HepG2 (cell line): Measurements from ENCODE around the gene PLOD2. TPM values are rescaled to one million over a fixed set of nuclear protein-coding genes. Genes with fewer than 3 reads are reported as not detected.

Experiments used
- ATAC-seq: fragments of 200-7000 bp; cut with Tn5 transposase; 3 replicates; pipeline ENCODE4 v1.9.1; 2020; ENCODE audit warnings: mild to moderate bottlenecking, moderate library complexity
- BruUV-seq: library from RNA; stranded (reverse); fragments of 400-500 nt; replicated peaks from 2 replicates; lab custom pipeline; 2021; lab: Mats Ljungman, UMichigan
- CTCF ChIA-PET: fragments of 300-600 bp; formaldehyde crosslinking; extraction: SDS; loops from one replicate; lab custom pipeline; 2021; ENCODE audit warnings: low total read pairs, inconsistent platforms, low intra/inter-chr PET ratio; lab: Yijun Ruan, JAX
- POLR2A ChIA-PET: fragments of 350-600 bp; sonication (Branson Sonifier 250); formaldehyde crosslinking; loops from one replicate; lab custom pipeline; 2020; ENCODE audit warnings: antibody characterized with exemption, inconsistent platforms; lab: Yijun Ruan, JAX
- DNase-seq: peaks from one replicate; pipeline ENCODE4 v3.0.0-alpha.2; 2015; ENCODE audit warnings: low spot score
- FAIRE-seq: peaks from 3 replicates; lab custom pipeline; 2011; peaks lifted over from hg19 to GRCh38; lab: Jason Lieb, UNC
- H2AFZ ChIP-seq: one replicate; pipeline ENCODE4 v1.6.1; 2011; ENCODE audit warnings: low read length, inconsistent platforms
- H3K27ac ChIP-seq: fragments of 300-600 bp; 3 replicates; pipeline ENCODE4 v1.8.0; 2011; ENCODE audit warnings: mixed run types, mild to moderate bottlenecking, mixed read lengths, low read length, inconsistent platforms; ENCODE audit not compliant: insufficient read depth; ENCODE audit errors: extremely low read length
- H3K27me3 ChIP-seq, 2 experiments: fragments of 200-600 bp in 1 of 2; 2 replicates in 1 of 2; 3 replicates in 1 of 2; pipeline versions ENCODE4 v1.6.0 to v1.8.0; 2011; ENCODE audit warnings: low read length in 2 of 2, mild to moderate bottlenecking in 2 of 2, moderate library complexity in 2 of 2, inconsistent platforms in 1 of 2; ENCODE audit not compliant: insufficient read depth in 2 of 2, control insufficient read depth in 1 of 2
- H3K36me3 ChIP-seq, 2 experiments: fragments of 200-600 bp in 1 of 2; replicated peaks in 1 of 2; 2 replicates in 1 of 2; 3 replicates in 1 of 2; pipeline versions ENCODE4 v1.5.1 to v1.8.0; 2011; ENCODE audit warnings: low read length in 2 of 2, inconsistent platforms in 1 of 2; ENCODE audit not compliant: insufficient read depth in 2 of 2, control insufficient read depth in 1 of 2
- H3K4me1 ChIP-seq: 2 replicates; pipeline ENCODE4 v1.5.1; 2012; ENCODE audit warnings: low read length, inconsistent platforms; ENCODE audit not compliant: insufficient read depth
- H3K4me2 ChIP-seq: 2 replicates; pipeline ENCODE4 v1.6.0; 2011; ENCODE audit warnings: low read depth, low read length, inconsistent platforms
- H3K4me3 ChIP-seq, 3 experiments: fragments of 200-600 bp in 1 of 3; sonication (generic), shearing (Covaris generic) in 1 of 3; replicated peaks in 1 of 3; 2 replicates each; pipeline ENCODE4 v1.5.1; 2011 to 2016; ENCODE audit warnings: low read length in 3 of 3, inconsistent platforms in 2 of 3, low read depth in 2 of 3, mild to moderate bottlenecking in 2 of 3, control low read depth in 1 of 3, mixed read lengths in 1 of 3; ENCODE audit not compliant: insufficient read depth in 1 of 3
- H3K79me2 ChIP-seq: one replicate; pipeline ENCODE4 v1.6.1; 2011; ENCODE audit warnings: low read length, inconsistent platforms; ENCODE audit not compliant: insufficient read depth
- H3K9ac ChIP-seq: 2 replicates; pipeline ENCODE4 v1.6.0; 2011; ENCODE audit warnings: mild to moderate bottlenecking, low read depth, low read length, inconsistent platforms; ENCODE audit not compliant: insufficient read depth
- H3K9me3 ChIP-seq: 2 replicates; pipeline ENCODE4 v1.5.1; 2012; ENCODE audit warnings: mild to moderate bottlenecking, low read length
- H4K20me1 ChIP-seq: 2 replicates; pipeline ENCODE4 v1.6.0; 2011; ENCODE audit warnings: inconsistent platforms, mild to moderate bottlenecking, low read length, moderate library complexity; ENCODE audit not compliant: insufficient read depth
- JUNB ChIP-seq: sonication (generic); formaldehyde crosslinking; IDR thresholded peaks from 2 replicates; pipeline ENCODE4 v1.8.0; 2022; ENCODE audit warnings: missing genetic modification reagents, mild to moderate bottlenecking, borderline replicate concordance
- MTERF4 ChIP-seq: sonication (generic); formaldehyde crosslinking; IDR thresholded peaks from 2 replicates; pipeline ENCODE4 v1.8.0; 2023; ENCODE audit warnings: mild to moderate bottlenecking, missing genetic modification reagents
- RBM22 ChIP-seq: fragments of 200-400 bp; formaldehyde crosslinking; optimal IDR thresholded peaks from 2 replicates; pipeline ENCODE3; 2017; ENCODE audit warnings: mild to moderate bottlenecking, low read length, moderate library complexity
- SMAD3 ChIP-seq: sonication (generic); formaldehyde crosslinking; IDR thresholded peaks from 2 replicates; pipeline ENCODE4 v1.4.0; 2020; ENCODE audit warnings: missing genetic modification reagents
- TAF1 ChIP-seq: sonication (generic); formaldehyde crosslinking; IDR thresholded peaks from 2 replicates; pipeline ENCODE4 v1.4.0; 2020; ENCODE audit warnings: missing genetic modification reagents
- TGIF2 ChIP-seq: IDR thresholded peaks from 2 replicates; pipeline ENCODE4 v1.6.1; 2016; ENCODE audit warnings: control low read depth, missing compliant biosample characterization
- ZBTB40 ChIP-seq, 2 experiments: fragments of 450-650 bp in 1 of 2; sonication (generic) in 1 of 2; formaldehyde crosslinking in 1 of 2; IDR thresholded peaks; 2 replicates each; pipeline versions ENCODE4 v1.6.1 to v1.8.0; 2016 to 2022; ENCODE audit warnings: antibody characterized with exemption in 1 of 2, mild to moderate bottlenecking in 1 of 2, missing genetic modification reagents in 1 of 2
- ZNF234 ChIP-seq: sonication (generic); formaldehyde crosslinking; conservative IDR thresholded peaks from 2 replicates; pipeline ENCODE4 v1.5.1; 2020; ENCODE audit warnings: mild to moderate bottlenecking, missing genetic modification reagents
- ZNF280D ChIP-seq: sonication (generic); formaldehyde crosslinking; IDR thresholded peaks from 2 replicates; pipeline ENCODE4 v1.5.1; 2020; ENCODE audit warnings: mild to moderate bottlenecking, missing genetic modification reagents
- ZNF30 ChIP-seq: sonication (generic); formaldehyde crosslinking; IDR thresholded peaks from 2 replicates; pipeline ENCODE4 v1.5.0; 2020; ENCODE audit warnings: mild to moderate bottlenecking, missing genetic modification reagents
- ZNF672 ChIP-seq: sonication (generic); formaldehyde crosslinking; IDR thresholded peaks from 2 replicates; pipeline ENCODE4 v1.8.1; 2022; ENCODE audit warnings: missing genetic modification reagents
- whole genome bisulfite sequencing: methylation state at CpG from one replicate; pipeline ENCODE4 v1.1.6; 2017; ENCODE audit warnings: low lambda C conversion rate; 5-methylcytosine and 5-hydroxymethylcytosine counted together
- in situ Hi-C: cut with HindIII; loops from 2 replicates; pipeline ENCODE4 v1.10.0; 2017; ENCODE audit warnings: low pct_unique_long_range_greater_than_20kb; ENCODE audit not compliant: extremely low pct_ligation_motif_present
- intact Hi-C: fragments of 100-400 bp; cut with micrococcal nuclease; formaldehyde crosslinking; loops from one replicate; pipeline ENCODE4 v1.10.0; 2022; ENCODE audit not compliant: unreplicated experiment
- polyA plus RNA-seq, 8 experiments: library from polyadenylated mRNA; depleted of rRNA in 3 of 8; stranded (reverse) in 7 of 8; unstranded in 1 of 8; fragments of >200 nt; fragmentation: Illumina TruSeq in 4 of 8; extraction: Trizol in 4 of 8; gene quantifications; 2 replicates each; pipeline versions ENCODE4 v1.2.1 to v1.2.3, GENCODE V29; 2011 to 2016; ENCODE audit warnings: low read depth in 4 of 8, missing spikeins in 1 of 8, mixed read lengths in 1 of 8; ENCODE audit not compliant: insufficient read depth in 1 of 8
- total RNA-seq, 5 experiments: library from RNA; depleted of rRNA; stranded (reverse); fragments of >200 nt; fragmentation: Illumina TruSeq; extraction: Trizol; gene quantifications; 2 replicates each; pipeline ENCODE4 v1.2.3, GENCODE V29; 2016; ENCODE audit warnings: low read depth in 1 of 5

Gene PLOD2
- total and polyA plus RNA-seq, 2 of the 13 experiments (the other 11 are each of a cell fraction or from before 2014, with no cell fraction given): 107 to 161 TPM

GRCh38 chr3:146071632-146072031 lies 89.4 kb downstream of the PLOD2 start:
- Histone ChIP-seq H3K27ac (no peak overlapping the region), H3K9me3 (no peaks in the 10 kb centered on the region), H3K36me3 (peaks cover 7 to 49% of the 10 kb centered on the region in 2 experiments), H3K4me3 (no peak overlapping the region), H2AFZ (no peak overlapping the region), H3K27me3 (no peaks in the 10 kb centered on the region; a peak in 1 of 5 replicates), H3K9ac (no peak overlapping the region), H3K79me2 (no peaks in the 10 kb centered on the region), H4K20me1 (peaks cover 3% of the 10 kb centered on the region; the same call in 1 of the 2 replicates), H3K4me2 (no peak overlapping the region), H3K4me1 (no peaks in the 10 kb centered on the region)
- ChIA-PET CTCF (no interaction called here), POLR2A (no interaction called here)
- ATAC-seq (no peak; the same call in 2 of the 3 replicates), FAIRE-seq (no peak), DNase-seq (no peak)
- WGBS: 95% methylated on average over 2 of the region's 2 CpGs
- intact Hi-C loops (no loop called here), in situ Hi-C loops (no loop called here)
- BruUV-seq: no TSS peak
- TF ChIP-seq TGIF2 (CRISPR knock-in tag) (no peak), SMAD3 (no peak), ZBTB40 (IDR thresholded peaks at IDR 0.05) (no peak), ZBTB40 (CRISPR knock-in tag; IDR thresholded peaks at IDR 0.05) (no peak), ZNF672 (CRISPR knock-in tag) (no peak), ZNF234 (no peak), RBM22 (no peak), JUNB (CRISPR knock-in tag) (no peak), TAF1 (CRISPR knock-in tag) (no peak), ZNF280D (CRISPR knock-in tag) (no peak), MTERF4 (CRISPR knock-in tag) (no peak), ZNF30 (CRISPR knock-in tag) (no peak)
